GM12873 (cell line): ENCODE data around the gene CDYL2.
A peak's percentile ranks its signal among the peaks of the same experiment; 100 is the strongest.

Experiments used
- CTCF ChIP-seq: IDR thresholded peaks from 2 replicates; pipeline ENCODE4 v1.5.1; 2012; ENCODE audit warnings: low read depth, mild to moderate bottlenecking, moderate library complexity, low read length, control low read depth; ENCODE audit not compliant: insufficient read depth; ENCODE audit errors: missing control alignments

Gene CDYL2

GRCh38 chr16:80592273-80592672 is 212.1 kb downstream of the CDYL2 start:
- no peak for TF ChIP-seq CTCF

- no peak for TF ChIP-seq CTCF
These were observed 213.1 kb downstream of the CDYL2 start for GRCh38 chr16:80591071-80591915.

- TF ChIP-seq CTCF = no peak
These were observed 217.3 kb downstream of the CDYL2 start for GRCh38 chr16:80587071-80587470.

GRCh38 chr16:80586476-80586875 is 217.9 kb downstream of the CDYL2 start:
- TF ChIP-seq CTCF = no peak

GRCh38 chr16:80585764-80586163 is 218.6 kb downstream of the CDYL2 start:
- TF ChIP-seq CTCF = no peak

GRCh38 chr16:80583466-80583865 is 220.9 kb downstream of the CDYL2 start:
- no peak for TF ChIP-seq CTCF

GRCh38 chr16:80580109-80580832 is 224.1 kb downstream of the CDYL2 start:
- peak; percentile 46 for TF ChIP-seq CTCF
